Psoas muscle (tissue), 8 donors: ENCODE results near the gene TRIM66. TPM values are rescaled to one million over a fixed set of nuclear protein-coding genes. Genes with fewer than 3 reads are reported as not detected.

Experiments used
- ATAC-seq, 4 donors: fragments of 200-7000 bp; cut with Tn5 transposase; one replicate each; pipeline ENCODE4 v1.9.1; 2020; ENCODE audit warnings: moderate library complexity in 3 of 4, mild to moderate bottlenecking in 2 of 4
- DNase-seq, 2 donors: peaks; one replicate each; pipeline ENCODE4 v3.0.0-alpha.2; 2020
- H3K27ac ChIP-seq: fragments of 200-600 bp; one replicate; pipeline ENCODE4 v1.8.0; 2022
- H3K27me3 ChIP-seq, 3 donors: fragments of 200-600 bp in 1 of 3; one replicate each; pipeline versions ENCODE4 v1.6.1 to v1.8.0; 2013 to 2022; ENCODE audit warnings: low read length in 2 of 3, mild to moderate bottlenecking in 2 of 3, moderate library complexity in 1 of 3; ENCODE audit not compliant: insufficient read depth in 3 of 3
- H3K36me3 ChIP-seq, 2 donors: fragments of 200-600 bp in 1 of 2; one replicate each; pipeline versions ENCODE4 v1.6.1 to v1.8.0; 2013 to 2022; ENCODE audit warnings: low read depth in 1 of 2, mild to moderate bottlenecking in 1 of 2, moderate library complexity in 1 of 2; ENCODE audit not compliant: insufficient read depth in 1 of 2
- H3K4me1 ChIP-seq: fragments of 200-600 bp; one replicate; pipeline ENCODE4 v1.8.0; 2022
- H3K4me3 ChIP-seq: fragments of 200-600 bp; one replicate; pipeline ENCODE4 v1.8.0; 2022; ENCODE audit warnings: mild to moderate bottlenecking
- H3K9me3 ChIP-seq: fragments of 200-600 bp; one replicate; pipeline ENCODE4 v1.8.0; 2022
- WGBS, 3 donors: extraction: QIAGEN DNeasy Blood & Tissue Kit; methylation state at CpG; one replicate each; pipeline versions ENCODE4 v1.1.6 to v1.1.7; 2013; 5-methylcytosine and 5-hydroxymethylcytosine counted together
- intact Hi-C, 2 donors: fragments of 100-400 bp; cut with DNase I; formaldehyde crosslinking; loops; one replicate each; pipeline versions ENCODE4 v1.11.0 to v1.14.2; 2022
- polyA plus RNA-seq, 3 donors: library from polyadenylated mRNA; stranded (reverse); fragments of 200-250 nt; gene quantifications; one replicate each; pipeline ENCODE4 v1.2.3, GENCODE V29; 2013
- total RNA-seq, 4 donors: library from RNA; stranded (reverse); fragmentation: NEBNext Ultra II Directional in 2 of 4; extraction: Animal tissue kit (Norgen Biotek cat#: 25700) in 2 of 4; gene quantifications; one replicate each; pipeline versions ENCODE4 v1.2.1 to v1.2.4, GENCODE V29; 2021 to 2023
- TF ChIP-seq, protein P1 (sequence below): fragments of 200-600 bp; IDR thresholded peaks from one replicate; pipeline ENCODE4 v1.8.0; 2022; ENCODE audit warnings: antibody characterized with exemption
- donor health status: healthy with polysubstance abuse.
- donor health status: DM: no; HTN: no; CAD: no; lungs with moderate emphysema.
- donor health status: Bipolar disorder and iron deficiency.
- donor health status: healthy.
- donor health status: DM: yes; HTN: yes; CAD: no.
- donor health status: DM: no; HTN: no; CAD: no.
- donor health status: DM: no; HTN: no; CAD: no.
- donor health status: DM: yes; HTN: yes; CAD: no.

Gene TRIM66
- total and polyA plus RNA-seq, 7 donors = 0.46 to 3.9 (median 2.0) TPM

DNA sequence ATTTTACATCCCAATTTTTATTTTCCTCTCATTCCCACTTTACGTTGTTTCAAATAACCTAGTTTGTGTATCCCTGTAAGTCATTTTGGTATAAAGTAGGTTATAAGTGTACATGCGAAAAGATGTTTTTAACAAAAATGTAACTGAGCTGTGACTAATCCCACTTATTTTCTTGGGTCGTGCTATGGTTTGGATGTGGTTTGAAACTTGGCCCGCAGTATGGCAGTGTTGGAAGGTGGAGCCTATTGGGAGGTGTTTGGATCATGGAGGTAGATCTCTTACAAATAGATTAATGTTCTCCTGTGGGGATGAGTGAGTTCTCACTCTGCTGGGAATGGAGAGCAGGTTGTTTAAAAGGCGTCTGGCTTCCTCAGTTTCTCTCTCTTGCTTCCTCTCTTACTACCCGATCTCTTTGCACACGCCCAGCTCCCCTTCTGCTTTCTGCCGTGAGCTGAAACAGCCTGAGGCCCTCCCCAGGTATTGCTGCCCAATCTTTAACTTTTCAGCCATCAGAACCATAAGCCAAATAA lies 7.3 kb upstream of the TRIM66 start:
- Histone ChIP-seq H3K27me3 (no peaks in the 10 kb centered on the region), H3K27ac (no peak overlapping the region), H3K36me3 (peaks cover 16 to 60% of the 10 kb centered on the region in 2 donors), H3K9me3 (no peaks in the 10 kb centered on the region), H3K4me3 (peak overlapping the region; percentile 68), H3K4me1 (peaks cover 21% of the 10 kb centered on the region)
- WGBS, 3 donors = 74 to 83% (median 79%) methylated on average over 8 of the region's 8 CpGs
- ATAC-seq = no peak
- TF ChIP-seq, protein P1, sequence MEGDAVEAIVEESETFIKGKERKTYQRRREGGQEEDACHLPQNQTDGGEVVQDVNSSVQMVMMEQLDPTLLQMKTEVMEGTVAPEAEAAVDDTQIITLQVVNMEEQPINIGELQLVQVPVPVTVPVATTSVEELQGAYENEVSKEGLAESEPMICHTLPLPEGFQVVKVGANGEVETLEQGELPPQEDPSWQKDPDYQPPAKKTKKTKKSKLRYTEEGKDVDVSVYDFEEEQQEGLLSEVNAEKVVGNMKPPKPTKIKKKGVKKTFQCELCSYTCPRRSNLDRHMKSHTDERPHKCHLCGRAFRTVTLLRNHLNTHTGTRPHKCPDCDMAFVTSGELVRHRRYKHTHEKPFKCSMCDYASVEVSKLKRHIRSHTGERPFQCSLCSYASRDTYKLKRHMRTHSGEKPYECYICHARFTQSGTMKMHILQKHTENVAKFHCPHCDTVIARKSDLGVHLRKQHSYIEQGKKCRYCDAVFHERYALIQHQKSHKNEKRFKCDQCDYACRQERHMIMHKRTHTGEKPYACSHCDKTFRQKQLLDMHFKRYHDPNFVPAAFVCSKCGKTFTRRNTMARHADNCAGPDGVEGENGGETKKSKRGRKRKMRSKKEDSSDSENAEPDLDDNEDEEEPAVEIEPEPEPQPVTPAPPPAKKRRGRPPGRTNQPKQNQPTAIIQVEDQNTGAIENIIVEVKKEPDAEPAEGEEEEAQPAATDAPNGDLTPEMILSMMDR = no peak
- DNase-seq = no peak
- intact Hi-C loops = loop anchor here (2.0 to 5.0 kb wide), 3 partner anchors 121 to 273 kb away; partner anchors contain the start of genes AKIP1 (in 1 of the 2) and TMEM9B (in 1 of the 2)

DNA sequence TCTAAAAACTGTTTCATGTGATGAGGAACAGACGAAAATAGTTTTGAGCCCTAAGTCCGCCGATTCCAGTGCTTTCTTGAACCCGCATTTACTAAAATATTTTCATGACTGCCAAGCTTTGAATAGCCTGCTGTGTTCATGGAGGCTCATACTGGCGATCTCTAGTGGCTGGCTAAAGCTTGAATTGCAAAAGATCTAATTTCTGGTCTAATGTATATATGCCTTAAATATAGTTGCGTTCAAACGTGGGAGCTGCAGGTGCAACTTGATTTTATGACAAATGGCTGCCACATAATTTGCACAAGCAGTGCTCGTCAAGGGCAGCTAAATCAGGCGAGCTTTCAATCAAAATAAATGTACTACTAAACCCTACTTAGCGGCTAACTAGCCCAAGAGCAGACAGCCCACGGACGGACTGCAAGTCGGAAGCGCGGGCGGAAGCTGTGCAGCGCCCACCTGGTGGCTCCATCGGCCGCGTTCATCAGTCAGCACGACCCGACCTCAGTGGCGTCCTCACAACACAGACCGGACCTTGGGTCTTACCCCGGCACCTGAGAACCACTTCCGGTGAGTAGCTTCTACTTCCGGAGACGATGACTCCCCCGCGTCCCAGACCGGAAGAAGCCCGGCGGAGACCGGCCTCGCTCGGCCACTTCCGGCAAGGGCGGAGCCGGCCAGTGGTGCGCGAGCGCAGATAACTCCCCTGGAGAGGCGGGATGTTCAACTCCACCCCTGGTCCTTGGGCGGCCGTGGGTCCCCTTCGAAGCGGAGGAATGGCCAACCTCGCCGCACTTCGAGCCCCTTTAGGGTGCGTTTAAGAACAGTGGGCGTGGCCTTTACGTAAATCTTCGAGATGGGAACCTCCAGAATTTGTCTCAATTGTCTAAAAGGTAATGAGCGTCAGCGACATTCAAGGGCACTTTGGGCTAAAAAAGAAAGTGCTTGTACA lies 6.2 kb upstream of the TRIM66 start:
- 1 to 2% (median 1%) methylated on average over 55 to 56 of the region's 56 CpGs for WGBS, 3 donors

DNA sequence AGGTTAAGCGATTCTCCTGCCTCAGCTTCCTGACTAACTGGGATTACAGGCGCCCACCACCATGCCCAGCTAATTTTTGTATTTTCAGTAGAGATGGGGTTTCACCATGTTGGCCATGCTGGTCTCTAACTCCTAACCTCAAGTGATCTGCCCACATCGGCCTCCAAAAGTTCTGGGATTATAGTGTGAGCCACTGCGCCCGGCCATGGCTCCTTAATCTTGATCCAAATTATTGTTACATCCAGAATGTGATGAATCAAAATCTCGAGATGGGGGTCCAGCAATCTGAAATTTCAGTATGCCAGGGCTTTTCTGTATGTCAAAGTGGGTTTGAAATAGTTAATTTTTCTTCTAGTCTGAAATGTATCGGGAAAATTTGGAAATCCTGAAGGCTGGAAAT lies 3.9 kb upstream of the TRIM66 start:
- Histone ChIP-seq H3K36me3 (peaks cover 20 to 36% of the 10 kb centered on the region in 2 donors), H3K27me3 (no peaks in the 10 kb centered on the region), H3K4me3 (no peak overlapping the region), H3K27ac (peak overlapping the region; percentile 7), H3K9me3 (no peaks in the 10 kb centered on the region), H3K4me1 (peaks cover 35% of the 10 kb centered on the region)
- no peak for DNase-seq
- TF ChIP-seq, protein P1 = no peak
- intact Hi-C loops = loop anchor here in 1 of 2 donors (5.0 kb wide), 1 partner anchor 276 kb away; the partner anchor contains the start of gene TMEM9B
- 82 to 84% (median 84%) methylated on average over 7 of the region's 7 CpGs for WGBS, 3 donors
- no peak for ATAC-seq

More for the DNA sequence above, 6.2 kb upstream of the TRIM66 start:
- peaks cover 29% of the 10 kb centered on the region for H3K4me1 ChIP-seq
- H3K36me3 ChIP-seq = peaks cover 23 to 59% of the 10 kb centered on the region in 2 donors
- intact Hi-C loops = loop anchor here (2.0 to 5.0 kb wide), 2 partner anchors 122 to 274 kb away; partner anchors contain the start of gene TMEM9B (in 1 of the 2)
- ATAC-seq = peak; percentile 95 to 98 (median 97)
- H3K4me3 ChIP-seq = peak overlapping the region; percentile 68
- no peaks in the 10 kb centered on the region for H3K9me3 ChIP-seq
- H3K27ac ChIP-seq = peak overlapping the region; percentile 88
- DNase-seq = peak; percentile 95 to 98
- TF ChIP-seq, protein P1 = peak; percentile 24
- H3K27me3 ChIP-seq = no peaks in the 10 kb centered on the region

DNA sequence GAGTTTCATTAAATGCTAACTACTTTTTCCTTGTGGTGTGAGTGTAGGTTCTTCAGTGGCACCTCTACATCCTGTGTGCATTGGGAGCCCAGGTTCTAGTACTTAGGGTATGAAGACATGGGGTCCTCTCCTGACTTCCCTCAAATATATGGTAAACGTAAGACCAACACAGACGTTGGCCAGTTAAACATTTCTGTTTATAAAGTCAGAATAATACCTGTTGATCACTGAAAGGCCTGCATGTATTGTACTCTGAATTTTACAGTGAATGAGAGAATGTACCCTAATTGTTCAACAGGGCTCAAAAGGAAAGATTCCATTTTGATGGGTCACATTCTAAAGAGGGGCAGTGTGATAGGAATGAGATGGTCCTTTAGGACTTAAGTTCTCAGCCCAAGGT lies 3.4 kb upstream of the TRIM66 start:
- H3K36me3 ChIP-seq = peaks cover 20 to 34% of the 10 kb centered on the region in 2 donors
- no peak for ATAC-seq
- DNase-seq = no peak
- no peaks in the 10 kb centered on the region for H3K9me3 ChIP-seq
- peak overlapping the region; percentile 7 for H3K27ac ChIP-seq
- peaks cover 35% of the 10 kb centered on the region for H3K4me1 ChIP-seq
- TF ChIP-seq, protein P1 = no peak
- intact Hi-C loops = loop anchor here in 1 of 2 donors (5.0 kb wide), 1 partner anchor 276 kb away; the partner anchor contains the start of gene TMEM9B
- no peaks in the 10 kb centered on the region for H3K27me3 ChIP-seq
- 51 to 80% (median 66%) methylated on average over 2 of the region's 2 CpGs for WGBS, 3 donors
- no peak overlapping the region for H3K4me3 ChIP-seq
